GM19372 (cell line): ENCODE data around the gene KLK11.

Source experiments
- ATAC-seq: cut with Tn5 transposase; IDR thresholded peaks from one replicate; pipeline ENCODE4 v1.9.1; 2021; ENCODE audit warnings: mild to moderate bottlenecking, low read depth, moderate library complexity; ENCODE audit not compliant: unreplicated experiment

KLK11 gene

GRCh38 chr19:50974702-50975556 is 51.5 kb downstream of the KLK11 start:
- ATAC-seq, result no peak

GRCh38 chr19:50972795-50973376 is 53.5 kb downstream of the KLK11 start:
- no peak for ATAC-seq
